ENCODE data around the gene PTPRD.

Gene PTPRD

GRCh38 chr9:8534828-8535227 lies 2078.0 kb downstream of the PTPRD start:
- CTCF ChIA-PET: no interaction called here
- POLR2A ChIA-PET: no interaction called here
- DNase-seq (ENCODE audit: extremely low spot score): no peak
- TF ChIP-seq, protein P1, sequence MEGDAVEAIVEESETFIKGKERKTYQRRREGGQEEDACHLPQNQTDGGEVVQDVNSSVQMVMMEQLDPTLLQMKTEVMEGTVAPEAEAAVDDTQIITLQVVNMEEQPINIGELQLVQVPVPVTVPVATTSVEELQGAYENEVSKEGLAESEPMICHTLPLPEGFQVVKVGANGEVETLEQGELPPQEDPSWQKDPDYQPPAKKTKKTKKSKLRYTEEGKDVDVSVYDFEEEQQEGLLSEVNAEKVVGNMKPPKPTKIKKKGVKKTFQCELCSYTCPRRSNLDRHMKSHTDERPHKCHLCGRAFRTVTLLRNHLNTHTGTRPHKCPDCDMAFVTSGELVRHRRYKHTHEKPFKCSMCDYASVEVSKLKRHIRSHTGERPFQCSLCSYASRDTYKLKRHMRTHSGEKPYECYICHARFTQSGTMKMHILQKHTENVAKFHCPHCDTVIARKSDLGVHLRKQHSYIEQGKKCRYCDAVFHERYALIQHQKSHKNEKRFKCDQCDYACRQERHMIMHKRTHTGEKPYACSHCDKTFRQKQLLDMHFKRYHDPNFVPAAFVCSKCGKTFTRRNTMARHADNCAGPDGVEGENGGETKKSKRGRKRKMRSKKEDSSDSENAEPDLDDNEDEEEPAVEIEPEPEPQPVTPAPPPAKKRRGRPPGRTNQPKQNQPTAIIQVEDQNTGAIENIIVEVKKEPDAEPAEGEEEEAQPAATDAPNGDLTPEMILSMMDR (IDR thresholded peaks at IDR 0.05; ENCODE audit: control extremely low read depth, extremely low read depth, low read depth, missing control alignments): no peak

DNA sequence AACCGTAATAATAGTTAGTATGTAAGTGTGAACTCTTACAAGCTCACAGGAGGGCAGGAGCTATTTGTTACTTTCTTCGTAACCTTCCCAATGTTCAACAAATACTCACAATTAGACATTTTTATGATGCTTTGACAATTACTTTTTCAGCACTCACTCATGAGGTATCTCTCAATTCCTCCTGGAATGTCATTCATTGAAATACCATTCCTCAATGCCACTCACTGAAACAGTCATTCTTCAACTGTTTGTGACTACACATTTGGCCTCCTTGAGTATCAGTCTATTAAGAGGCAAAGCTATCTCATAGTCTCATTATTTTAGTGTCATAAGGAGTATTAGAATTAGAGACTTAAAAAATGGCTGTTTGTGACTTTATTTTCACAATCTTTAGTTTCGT lies 2079.1 kb downstream of the PTPRD start:
- POLR2A ChIA-PET: no interaction called here
- CTCF ChIA-PET: no interaction called here
- TF ChIP-seq, protein P1 (IDR thresholded peaks at IDR 0.05; ENCODE audit: control extremely low read depth, extremely low read depth, low read depth, missing control alignments): no peak

GRCh38 chr9:8531826-8532415 lies 2080.9 kb downstream of the PTPRD start:
- POLR2A ChIA-PET: no interaction called here
- CTCF ChIA-PET: no interaction called here
- TF ChIP-seq, protein P1 (IDR thresholded peaks at IDR 0.05; ENCODE audit: control extremely low read depth, extremely low read depth, low read depth, missing control alignments): no peak
- no peak for DNase-seq (ENCODE audit: extremely low spot score)

More for the DNA sequence above, 2079.1 kb downstream of the PTPRD start:
- DNase-seq (ENCODE audit: extremely low spot score): no peak

- TF ChIP-seq, protein P1 (IDR thresholded peaks at IDR 0.05; ENCODE audit: control extremely low read depth, extremely low read depth, low read depth, missing control alignments): no peak
- POLR2A ChIA-PET: no interaction called here
- CTCF ChIA-PET: no interaction called here
These were observed 2091.7 kb downstream of the PTPRD start for GRCh38 chr9:8521112-8521511.

GRCh38 chr9:8515748-8516147 lies 2097.1 kb downstream of the PTPRD start:
- no peak for DNase-seq (ENCODE audit: extremely low spot score)
- TF ChIP-seq, protein P1 (IDR thresholded peaks at IDR 0.05; ENCODE audit: control extremely low read depth, extremely low read depth, low read depth, missing control alignments): no peak
- POLR2A ChIA-PET: no interaction called here
- CTCF ChIA-PET: interaction anchor here (1.0 kb wide), 1 partner anchor 13 kb away, joined by 3 read pairs; no protein-coding TSS in a partner anchor

More at GRCh38 chr9:8521112-8521511, 2091.7 kb downstream of the PTPRD start:
- DNase-seq (ENCODE audit: extremely low spot score): no peak

- no peak for DNase-seq (ENCODE audit: extremely low spot score)
- POLR2A ChIA-PET: no interaction called here
- TF ChIP-seq, protein P1 (IDR thresholded peaks at IDR 0.05; ENCODE audit: control extremely low read depth, extremely low read depth, low read depth, missing control alignments): no peak
- CTCF ChIA-PET: no interaction called here
These were observed 2098.0 kb downstream of the PTPRD start for GRCh38 chr9:8514760-8515159.
